ENCODE results near the gene SCN4B. TPM values are rescaled to one million over a fixed set of nuclear protein-coding genes. Genes with fewer than 3 reads are reported as not detected.

The SCN4B gene
- total RNA-seq, 1 experiment from 2014 or later, result not detected

GRCh38 chr11:118108513-118108912, 44.1 kb downstream of the SCN4B start:
- BruUV-seq (replicated peaks), result no TSS peak
- Mint-ChIP-seq H3K4me1 (ENCODE audit: low read depth, unreplicated experiment) (no peaks in the 10 kb centered on the region), H3K27ac (ENCODE audit: unreplicated experiment) (no peak overlapping the region), H3K36me3 (ENCODE audit: insufficient read depth, unreplicated experiment) (peaks cover 11% of the 10 kb centered on the region), H3K4me3 (ENCODE audit: low read depth, unreplicated experiment) (no peak overlapping the region), H3K9me3 (ENCODE audit: low read depth, unreplicated experiment) (no peaks in the 10 kb centered on the region), H3K27me3 (ENCODE audit: unreplicated experiment) (no peaks in the 10 kb centered on the region)
- CTCF ChIA-PET, result no interaction called here
- DNase-seq, result no peak
- TF ChIP-seq, protein P1, sequence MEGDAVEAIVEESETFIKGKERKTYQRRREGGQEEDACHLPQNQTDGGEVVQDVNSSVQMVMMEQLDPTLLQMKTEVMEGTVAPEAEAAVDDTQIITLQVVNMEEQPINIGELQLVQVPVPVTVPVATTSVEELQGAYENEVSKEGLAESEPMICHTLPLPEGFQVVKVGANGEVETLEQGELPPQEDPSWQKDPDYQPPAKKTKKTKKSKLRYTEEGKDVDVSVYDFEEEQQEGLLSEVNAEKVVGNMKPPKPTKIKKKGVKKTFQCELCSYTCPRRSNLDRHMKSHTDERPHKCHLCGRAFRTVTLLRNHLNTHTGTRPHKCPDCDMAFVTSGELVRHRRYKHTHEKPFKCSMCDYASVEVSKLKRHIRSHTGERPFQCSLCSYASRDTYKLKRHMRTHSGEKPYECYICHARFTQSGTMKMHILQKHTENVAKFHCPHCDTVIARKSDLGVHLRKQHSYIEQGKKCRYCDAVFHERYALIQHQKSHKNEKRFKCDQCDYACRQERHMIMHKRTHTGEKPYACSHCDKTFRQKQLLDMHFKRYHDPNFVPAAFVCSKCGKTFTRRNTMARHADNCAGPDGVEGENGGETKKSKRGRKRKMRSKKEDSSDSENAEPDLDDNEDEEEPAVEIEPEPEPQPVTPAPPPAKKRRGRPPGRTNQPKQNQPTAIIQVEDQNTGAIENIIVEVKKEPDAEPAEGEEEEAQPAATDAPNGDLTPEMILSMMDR (IDR thresholded peaks at IDR 0.05; ENCODE audit: unreplicated experiment), result no peak
- intact Hi-C loops (cut with micrococcal nuclease; ENCODE audit: unreplicated experiment), result no loop called here

DNA sequence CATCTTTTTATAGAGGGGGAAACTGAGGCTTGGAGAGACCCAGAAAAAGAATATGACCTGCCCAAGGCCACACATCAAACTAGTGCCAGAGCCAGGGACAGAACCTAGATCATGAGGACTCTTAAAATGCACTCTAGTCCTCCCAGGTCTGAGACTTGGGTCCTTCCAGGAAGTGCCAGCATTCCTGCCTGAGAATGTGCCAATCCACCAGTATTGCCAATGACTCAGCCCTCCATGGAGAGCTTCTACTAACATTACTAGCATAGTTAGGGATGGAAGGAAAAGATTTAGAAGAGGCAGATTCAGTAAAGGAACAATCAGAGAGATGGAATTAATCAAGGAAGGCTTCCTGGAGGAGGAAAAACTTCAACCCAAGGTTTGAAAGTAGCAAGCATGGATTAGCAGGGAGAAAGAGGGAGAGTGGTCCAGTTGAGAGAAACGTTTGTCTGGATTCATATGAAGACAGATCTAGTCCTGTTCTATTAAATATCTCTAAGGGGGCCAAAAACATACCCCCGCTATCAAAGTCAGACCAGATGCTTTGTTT, 45.8 kb downstream of the SCN4B start:
- intact Hi-C loops (cut with micrococcal nuclease; ENCODE audit: unreplicated experiment), result no loop called here
- H3K4me1 Mint-ChIP-seq (ENCODE audit: low read depth, unreplicated experiment), result no peaks in the 10 kb centered on the region
- BruUV-seq (replicated peaks), result no TSS peak
- TF ChIP-seq, protein P1 (IDR thresholded peaks at IDR 0.05; ENCODE audit: unreplicated experiment), result no peak
- no peaks in the 10 kb centered on the region for H3K27me3 Mint-ChIP-seq (ENCODE audit: unreplicated experiment)
- DNase-seq, result no peak
- H3K36me3 Mint-ChIP-seq (ENCODE audit: insufficient read depth, unreplicated experiment), result peaks cover 15% of the 10 kb centered on the region
- CTCF ChIA-PET, result no interaction called here
- no peaks in the 10 kb centered on the region for H3K9me3 Mint-ChIP-seq (ENCODE audit: low read depth, unreplicated experiment)
- H3K4me3 Mint-ChIP-seq (ENCODE audit: low read depth, unreplicated experiment), result no peak overlapping the region
- H3K27ac Mint-ChIP-seq (ENCODE audit: unreplicated experiment), result no peak overlapping the region

- intact Hi-C loops (cut with micrococcal nuclease; ENCODE audit: unreplicated experiment), result no loop called here
- H3K27me3 Mint-ChIP-seq (ENCODE audit: unreplicated experiment), result no peaks in the 10 kb centered on the region
These were observed 46.8 kb downstream of the SCN4B start for GRCh38 chr11:118105657-118106305.

DNA sequence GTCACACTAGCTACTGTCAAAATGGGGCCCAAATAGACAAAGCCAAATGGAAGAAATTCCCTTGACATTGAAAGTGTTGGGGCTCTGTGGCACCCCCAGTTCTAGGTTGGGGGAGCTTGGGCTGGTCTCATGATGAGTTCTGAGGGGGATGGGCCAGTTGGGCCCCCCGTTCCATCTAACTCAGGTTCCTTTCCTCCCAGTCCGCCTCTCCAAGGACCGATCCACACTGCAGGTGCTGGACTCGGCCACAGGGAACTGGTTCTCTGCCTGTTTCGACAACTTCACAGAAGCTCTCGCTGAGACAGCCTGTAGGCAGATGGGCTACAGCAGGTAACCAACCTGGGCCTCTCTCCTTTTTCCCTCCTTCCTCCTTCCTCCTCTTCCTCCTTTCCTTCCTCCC, 48.1 kb downstream of the SCN4B start:
- no peak for DNase-seq
- CTCF ChIA-PET, result no interaction called here
- Mint-ChIP-seq H3K27ac (ENCODE audit: unreplicated experiment) (no peak overlapping the region), H3K9me3 (ENCODE audit: low read depth, unreplicated experiment) (no peaks in the 10 kb centered on the region), H3K4me3 (ENCODE audit: low read depth, unreplicated experiment) (no peak overlapping the region), H3K27me3 (ENCODE audit: unreplicated experiment) (no peaks in the 10 kb centered on the region), H3K4me1 (ENCODE audit: low read depth, unreplicated experiment) (no peaks in the 10 kb centered on the region), H3K36me3 (ENCODE audit: insufficient read depth, unreplicated experiment) (peaks cover 11% of the 10 kb centered on the region)
- no TSS peak for BruUV-seq (replicated peaks)
- intact Hi-C loops (cut with micrococcal nuclease; ENCODE audit: unreplicated experiment), result no loop called here
- TF ChIP-seq, protein P1 (IDR thresholded peaks at IDR 0.05; ENCODE audit: unreplicated experiment), result no peak

More at GRCh38 chr11:118105657-118106305, 46.8 kb downstream of the SCN4B start:
- no TSS peak for BruUV-seq (replicated peaks)
- no peak overlapping the region for H3K4me3 Mint-ChIP-seq (ENCODE audit: low read depth, unreplicated experiment)
- no peaks in the 10 kb centered on the region for H3K9me3 Mint-ChIP-seq (ENCODE audit: low read depth, unreplicated experiment)
- no peaks in the 10 kb centered on the region for H3K4me1 Mint-ChIP-seq (ENCODE audit: low read depth, unreplicated experiment)
- TF ChIP-seq, protein P1 (IDR thresholded peaks at IDR 0.05; ENCODE audit: unreplicated experiment), result no peak
- no peak for DNase-seq
- no peak overlapping the region for H3K27ac Mint-ChIP-seq (ENCODE audit: unreplicated experiment)
- CTCF ChIA-PET, result no interaction called here
- H3K36me3 Mint-ChIP-seq (ENCODE audit: insufficient read depth, unreplicated experiment), result peaks cover 11% of the 10 kb centered on the region

Data from Calu3 (cell line).